HG02678 (cell line): Measurements from ENCODE around the gene LURAP1L.

Experiments
- ATAC-seq: cut with Tn5 transposase; IDR thresholded peaks from one replicate; pipeline ENCODE4 v1.9.1; 2021; ENCODE audit warnings: mild to moderate bottlenecking, moderate library complexity; ENCODE audit not compliant: unreplicated experiment

The LURAP1L gene

GRCh38 chr9:12812710-12813109 lies 37.9 kb downstream of the LURAP1L start:
- no peak for ATAC-seq

- ATAC-seq = no peak
Measured at GRCh38 chr9:12813533-12813932, 38.7 kb downstream of the LURAP1L start.

- ATAC-seq = no peak
Measured at GRCh38 chr9:12813960-12814876, 39.4 kb downstream of the LURAP1L start.

- ATAC-seq = no peak
Measured at GRCh38 chr9:12814877-12815237, 40.0 kb downstream of the LURAP1L start.

- no peak for ATAC-seq
Measured at GRCh38 chr9:12815888-12816287, 41.1 kb downstream of the LURAP1L start.

GRCh38 chr9:12816656-12817101 lies 41.9 kb downstream of the LURAP1L start:
- ATAC-seq = no peak

- ATAC-seq = no peak
Measured at GRCh38 chr9:12817702-12818101, 42.9 kb downstream of the LURAP1L start.

- ATAC-seq = no peak
Measured at GRCh38 chr9:12818431-12819000, 43.7 kb downstream of the LURAP1L start.

GRCh38 chr9:12819436-12820185 lies 44.8 kb downstream of the LURAP1L start:
- ATAC-seq = no peak

- ATAC-seq = no peak
Measured at GRCh38 chr9:12822111-12822510, 47.3 kb downstream of the LURAP1L start.

GRCh38 chr9:12826924-12827565 lies 52.2 kb downstream of the LURAP1L start:
- ATAC-seq = no peak

- no peak for ATAC-seq
Measured at GRCh38 chr9:12833701-12834100, 58.9 kb downstream of the LURAP1L start.

- ATAC-seq = no peak
Measured at GRCh38 chr9:12838546-12838945, 63.7 kb downstream of the LURAP1L start.

- ATAC-seq = no peak
Measured at GRCh38 chr9:12843735-12844134, 68.9 kb downstream of the LURAP1L start.

- ATAC-seq = no peak
Measured at GRCh38 chr9:12846035-12846434, 71.2 kb downstream of the LURAP1L start.

- ATAC-seq = no peak
Measured at GRCh38 chr9:12847561-12847960, 72.7 kb downstream of the LURAP1L start.

GRCh38 chr9:12849486-12850003 lies 74.7 kb downstream of the LURAP1L start:
- ATAC-seq = no peak

- no peak for ATAC-seq
Measured at GRCh38 chr9:12851341-12852090, 76.7 kb downstream of the LURAP1L start.

GRCh38 chr9:12853051-12853450 lies 78.2 kb downstream of the LURAP1L start:
- no peak for ATAC-seq

GRCh38 chr9:12854221-12854620 lies 79.4 kb downstream of the LURAP1L start:
- no peak for ATAC-seq
